Posterior vena cava (tissue), 2 donors: ENCODE measurements around the gene TVP23C. TPM values are rescaled to one million over a fixed set of nuclear protein-coding genes. Genes with fewer than 3 reads are reported as not detected.
A peak's percentile ranks its signal among the peaks of the same experiment; 100 is the strongest.
"Not testable (repeated sequence)": the region's sequence is repeated elsewhere in the genome, so short reads cannot be mapped to it uniquely, and the experiment has no call there.

Source experiments
- DNase-seq: peaks from one replicate; pipeline ENCODE4 v3.0.0-alpha.2; 2020; ENCODE audit warnings: low spot score
- intact Hi-C, 2 donors: fragments of 100-400 bp; cut with DNase I; formaldehyde crosslinking; loops; one replicate each; pipeline versions ENCODE4 v1.14.1 to v1.14.2; 2022 to 2023
- long read RNA-seq, 2 donors: library from polyadenylated mRNA; unstranded; transcript quantifications; one replicate each; pipeline ENCODE4 v2.0.0, GENCODE V29; 2020 to 2021
- total RNA-seq, 2 donors: library from RNA; stranded (reverse); fragmentation: NEBNext Ultra II Directional; extraction: Animal tissue kit (Norgen Biotek cat#: 25700); gene quantifications; one replicate each; pipeline ENCODE4 v1.2.1, GENCODE V29; 2021
- donor health status: DM: yes; HTN: yes; CAD: no.
- donor health status: DM: yes; HTN: yes; CAD: no.

Gene TVP23C
- total RNA-seq, result 10 to 100 TPM in 1 of 2 donors, 1 to 10 TPM in 1; 8.9 to 14.0 TPM
- long read RNA-seq, donor 1, result 0 reads
- long read RNA-seq, donor 2, partial matches to known transcripts, result 0 of 2 reads
- long read RNA-seq, donor 2, other reads (novel, unspliced or antisense), result 2 of 2 reads

DNA sequence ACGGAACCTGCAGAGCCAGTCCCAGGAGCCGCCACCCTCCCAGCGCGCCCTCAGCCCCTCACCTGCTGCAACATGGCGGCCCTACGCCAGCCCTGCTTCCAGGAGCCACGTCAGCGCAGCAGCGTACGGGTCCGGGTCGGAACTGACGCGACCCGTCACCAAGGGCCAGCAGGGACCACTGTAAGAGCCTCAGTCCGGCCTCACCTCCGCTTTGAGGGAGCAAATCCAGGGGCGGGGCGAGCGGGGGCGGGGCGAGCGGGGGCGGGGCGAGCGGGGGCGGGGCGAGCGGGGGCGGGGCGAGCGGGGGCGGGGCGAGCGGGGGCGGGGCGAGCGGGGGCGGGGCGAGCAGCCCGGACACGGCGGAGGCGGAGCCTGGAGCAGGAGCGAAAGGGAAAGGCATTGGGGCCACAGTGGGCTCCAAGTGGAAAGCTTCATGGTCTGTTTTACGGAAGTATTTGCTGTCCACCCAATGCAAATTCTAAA is at the start of gene TVP23C:
TVP23C (minus strand) TSS at position 109 of the 483 bp plus-strand sequence; CDS start at position 74, 35 bp downstream.
- intact Hi-C loops, result not testable (repeated sequence)
- DNase-seq, result peak; percentile 91

DNA sequence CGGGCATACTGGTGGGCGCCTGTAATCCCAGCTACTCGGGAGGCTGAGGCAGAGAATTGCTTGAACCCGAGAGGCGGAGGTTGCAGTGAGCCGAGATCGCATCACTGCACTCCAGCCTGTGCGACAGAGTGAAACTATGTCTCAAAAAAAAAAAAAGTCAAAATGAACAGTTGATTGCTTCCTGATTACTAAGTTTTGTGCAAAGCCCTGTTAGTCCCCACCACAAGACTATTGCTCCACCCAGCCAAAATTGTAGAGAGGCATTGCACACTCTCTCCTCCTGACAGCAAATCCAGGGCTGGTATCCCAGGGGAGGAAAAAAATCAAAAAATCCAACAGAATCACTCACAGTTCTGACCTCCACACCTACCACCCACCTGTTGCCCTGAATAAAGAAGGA is 29.7 kb upstream of the TVP23C start:
- intact Hi-C loops, DNase-seq: not testable (repeated sequence)

DNA sequence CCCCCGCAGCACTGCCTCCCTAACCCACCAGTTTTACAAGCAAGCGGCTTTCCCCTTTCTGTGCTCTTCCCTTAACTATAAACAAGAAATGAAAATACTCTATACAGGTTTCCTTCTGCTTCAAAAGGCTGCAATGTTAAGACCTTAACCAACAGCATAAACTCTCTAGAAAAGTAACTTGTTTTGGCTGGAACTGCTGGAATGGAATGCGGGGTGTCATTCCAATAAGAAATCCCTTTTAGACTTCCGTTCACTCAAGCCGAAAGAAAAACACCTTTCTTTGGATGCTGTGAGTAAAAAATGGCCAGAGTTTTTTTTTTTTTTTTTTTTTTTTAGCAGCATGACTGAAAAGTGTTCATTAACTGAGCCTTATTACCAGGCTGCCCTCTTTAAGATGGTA is 28.7 kb upstream of the TVP23C start:
- DNase-seq, intact Hi-C loops: not testable (repeated sequence)

- DNase-seq, intact Hi-C loops: not testable (repeated sequence)
Measured at GRCh38 chr17:15590844-15591243, 27.6 kb upstream of the TVP23C start.

DNA sequence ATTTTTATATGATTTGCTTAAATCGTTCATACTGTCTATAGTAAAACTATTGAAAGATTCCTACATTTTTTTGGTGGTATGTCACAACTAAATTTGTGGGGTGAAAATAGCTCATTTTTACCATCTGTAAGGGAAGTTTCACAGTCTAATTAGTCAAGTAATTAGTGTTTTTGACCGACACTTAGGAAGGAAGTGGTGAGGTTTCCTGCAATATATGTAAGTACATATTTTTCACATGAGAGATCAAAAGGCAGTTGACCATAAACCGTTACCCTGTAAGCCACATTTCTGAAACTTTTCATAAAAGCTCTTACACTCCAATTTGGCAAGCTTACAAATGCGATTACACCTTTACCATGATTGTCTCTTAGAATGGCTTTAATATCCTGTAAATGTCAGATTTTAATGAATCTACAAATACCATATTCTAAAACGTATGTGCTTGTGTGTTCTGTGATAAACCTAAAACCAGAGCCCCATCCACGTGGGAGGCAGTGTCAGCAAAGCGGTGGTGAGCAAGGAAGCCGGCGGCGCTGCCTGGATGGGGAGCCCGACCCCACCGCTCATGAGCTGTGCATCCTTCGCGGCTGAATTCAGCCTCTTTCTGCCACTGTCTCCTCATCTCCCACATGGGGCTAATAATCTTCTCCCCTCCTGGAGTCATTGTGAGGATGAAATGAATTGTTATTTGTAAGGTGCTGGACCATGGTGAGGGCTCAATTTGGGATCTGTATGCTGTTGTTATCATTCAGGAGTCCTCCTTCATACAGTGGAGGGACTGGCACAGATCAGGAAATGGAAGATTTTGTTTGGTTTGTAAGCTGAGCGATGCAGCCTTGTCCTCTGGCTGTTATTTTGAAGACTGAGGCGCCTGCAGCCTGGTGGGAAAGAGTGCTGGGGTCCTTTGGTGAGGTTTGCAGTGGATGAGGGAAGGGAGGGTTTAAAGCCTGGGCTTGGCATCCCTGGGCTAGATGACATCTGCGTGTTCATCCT is 26.6 kb upstream of the TVP23C start:
- intact Hi-C loops, DNase-seq: not testable (repeated sequence)

GRCh38 chr17:15588017-15588416 is 24.7 kb upstream of the TVP23C start:
- DNase-seq, intact Hi-C loops: not testable (repeated sequence)

- intact Hi-C loops, DNase-seq: not testable (repeated sequence)
Measured at GRCh38 chr17:15583313-15583712, 20.0 kb upstream of the TVP23C start.

DNA sequence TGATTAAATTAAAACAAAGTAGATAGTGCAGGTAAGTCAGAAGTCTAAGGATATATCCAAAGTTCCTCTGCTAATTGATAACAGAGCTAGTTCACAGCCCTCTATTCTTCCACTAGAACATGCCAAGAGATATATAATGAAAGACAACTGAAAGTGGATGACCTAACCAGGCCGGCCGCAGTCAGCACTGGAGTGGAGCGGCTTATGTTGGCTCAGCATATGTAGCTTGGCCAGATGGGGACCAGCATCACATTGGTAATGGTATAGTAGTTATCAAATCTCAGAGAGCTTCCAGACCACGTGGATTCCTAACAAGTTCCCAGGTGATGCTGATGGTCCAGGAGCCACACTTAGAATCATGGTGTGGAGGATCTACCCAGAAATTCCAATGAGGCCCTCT is 18.2 kb upstream of the TVP23C start:
- intact Hi-C loops, DNase-seq: not testable (repeated sequence)

- not testable (repeated sequence) for DNase-seq
Measured at GRCh38 chr17:15576848-15577247, 13.6 kb upstream of the TVP23C start.

GRCh38 chr17:15574660-15575059 is 11.4 kb upstream of the TVP23C start:
- intact Hi-C loops, result not testable (repeated sequence)

More at GRCh38 chr17:15576848-15577247, 13.6 kb upstream of the TVP23C start:
- intact Hi-C loops, result not testable (repeated sequence)

GRCh38 chr17:15573870-15574269 is 10.6 kb upstream of the TVP23C start:
- intact Hi-C loops, DNase-seq: not testable (repeated sequence)

More at GRCh38 chr17:15574660-15575059, 11.4 kb upstream of the TVP23C start:
- DNase-seq, result not testable (repeated sequence)

GRCh38 chr17:15562613-15563374 is 489 bp downstream of the TVP23C start:
- intact Hi-C loops, DNase-seq: not testable (repeated sequence)

- DNase-seq, intact Hi-C loops: not testable (repeated sequence)
Measured at GRCh38 chr17:15561439-15561838, 1.8 kb downstream of the TVP23C start.

- intact Hi-C loops, DNase-seq: not testable (repeated sequence)
Measured at GRCh38 chr17:15558403-15559105, 4.7 kb downstream of the TVP23C start.

DNA sequence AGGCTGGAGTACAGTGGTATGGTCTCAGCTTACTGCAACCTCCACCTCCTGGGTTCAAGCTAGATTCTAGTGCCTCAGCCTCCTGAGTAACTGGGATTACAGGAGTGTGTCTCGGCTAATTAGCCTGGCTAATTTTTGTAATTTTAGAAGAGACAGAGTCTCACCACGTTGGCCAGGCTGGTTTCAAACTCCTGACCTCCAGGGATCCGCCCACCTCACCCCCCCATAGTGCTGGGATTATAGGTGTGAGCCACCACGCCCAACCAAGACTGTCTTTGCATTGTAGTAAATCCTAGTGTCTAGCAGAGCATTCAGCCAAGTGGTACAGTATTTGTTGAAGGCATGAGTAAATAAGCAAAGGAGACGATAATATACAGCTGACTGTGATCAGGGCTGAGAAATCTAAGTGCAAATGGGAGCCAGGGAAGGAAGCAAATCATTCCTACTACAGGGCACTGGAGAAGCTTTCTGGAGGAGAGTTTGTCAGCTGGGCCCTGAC is 5.9 kb downstream of the TVP23C start:
- intact Hi-C loops, DNase-seq: not testable (repeated sequence)

DNA sequence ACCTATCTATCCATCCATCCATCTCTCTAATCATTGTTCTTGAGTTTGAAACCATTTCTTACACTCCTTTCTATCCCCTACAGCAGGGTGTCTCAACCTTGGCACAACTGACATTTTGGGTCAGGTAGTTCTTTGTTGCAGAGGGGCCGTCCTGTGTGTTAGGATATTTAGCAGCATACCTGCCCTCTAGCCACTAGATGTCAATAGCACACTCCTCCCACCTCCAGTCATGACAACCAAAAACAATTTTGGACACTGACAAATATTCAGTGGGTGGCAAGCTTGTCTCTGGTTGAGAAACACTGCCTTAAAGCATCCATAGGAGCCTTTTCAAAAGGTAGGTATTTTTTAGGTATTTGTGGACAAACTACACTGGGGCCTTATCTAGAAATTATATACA is 10.4 kb downstream of the TVP23C start:
- intact Hi-C loops, DNase-seq: not testable (repeated sequence)

DNA sequence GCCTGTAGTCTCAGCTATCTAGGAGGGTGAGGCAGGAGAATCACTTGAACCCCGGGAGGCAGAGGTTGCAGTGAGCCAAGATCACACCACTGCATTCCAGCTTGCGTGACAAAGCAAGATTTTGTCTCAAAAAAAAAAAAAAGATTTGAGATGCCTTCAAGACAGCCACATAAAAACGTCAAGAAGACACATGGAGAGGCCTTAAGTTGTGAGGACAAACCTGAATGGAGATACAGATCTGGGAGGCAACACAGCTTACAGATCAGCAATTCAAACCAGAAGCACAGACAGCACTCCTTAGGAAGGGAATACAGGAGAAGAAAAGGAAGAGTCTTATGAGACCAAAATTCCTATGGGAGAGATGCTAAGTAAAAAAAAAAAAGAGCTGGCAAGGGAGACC is 13.7 kb downstream of the TVP23C start:
- intact Hi-C loops, DNase-seq: not testable (repeated sequence)

DNA sequence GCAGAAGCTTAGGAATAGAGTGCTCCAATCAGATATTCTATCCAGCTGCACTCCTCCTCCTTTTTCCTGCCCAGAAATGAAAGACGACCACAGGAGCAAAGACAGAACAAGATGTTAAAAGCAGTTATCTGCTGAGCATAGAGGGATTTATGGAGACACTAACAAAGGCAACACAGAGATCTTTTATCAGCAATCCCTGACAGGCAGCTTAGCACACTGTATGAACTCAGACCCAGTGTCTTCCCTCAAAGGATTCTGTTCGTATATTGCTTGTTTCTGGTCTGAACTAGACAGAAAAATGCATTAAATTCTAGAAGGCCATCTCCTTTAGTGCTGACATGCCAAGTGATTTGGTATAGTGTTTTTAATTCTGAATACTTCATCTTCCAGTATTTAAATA is 16.7 kb downstream of the TVP23C start:
- DNase-seq, intact Hi-C loops: not testable (repeated sequence)
